ENCODE results near the gene SMAD6. TPM values are rescaled to one million over a fixed set of nuclear protein-coding genes. Genes with fewer than 3 reads are reported as not detected.

The SMAD6 gene
- total RNA-seq, 1 experiment from 2014 or later = 58.6 TPM

GRCh38 chr15:66706225-66706732 lies 4.2 kb downstream of the SMAD6 start:
- no peak overlapping the region for H3K27ac Mint-ChIP-seq (ENCODE audit: unreplicated experiment)
- H3K9me3 Mint-ChIP-seq (ENCODE audit: low read depth, unreplicated experiment) = no peaks in the 10 kb centered on the region
- no peak for DNase-seq
- BruUV-seq (replicated peaks) = no TSS peak
- intact Hi-C loops (cut with micrococcal nuclease; ENCODE audit: unreplicated experiment) = loop anchor here (2.0 to 5.0 kb wide), 2 partner anchors 61 to 146 kb away; no protein-coding TSS in a partner anchor
- peak; percentile 46 for TF ChIP-seq CTCF (IDR thresholded peaks at IDR 0.05; ENCODE audit: unreplicated experiment)
- CTCF ChIA-PET = interaction anchor here (0.6 to 4.3 kb wide), 9 partner anchors 14 to 826 kb away, joined by 3 to 35 read pairs (median 6); no protein-coding TSS in a partner anchor
- no peaks in the 10 kb centered on the region for H3K27me3 Mint-ChIP-seq (ENCODE audit: unreplicated experiment)
- peaks cover 78% of the 10 kb centered on the region for H3K36me3 Mint-ChIP-seq (ENCODE audit: insufficient read depth, unreplicated experiment)
- H3K4me1 Mint-ChIP-seq (ENCODE audit: low read depth, unreplicated experiment) = peaks cover 21% of the 10 kb centered on the region
- H3K4me3 Mint-ChIP-seq (ENCODE audit: low read depth, unreplicated experiment) = peak overlapping the region; percentile 98

GRCh38 chr15:66706840-66707239 lies 4.8 kb downstream of the SMAD6 start:
- Mint-ChIP-seq H3K4me1 (ENCODE audit: low read depth, unreplicated experiment) (peaks cover 21% of the 10 kb centered on the region), H3K27me3 (ENCODE audit: unreplicated experiment) (no peaks in the 10 kb centered on the region), H3K9me3 (ENCODE audit: low read depth, unreplicated experiment) (no peaks in the 10 kb centered on the region), H3K27ac (ENCODE audit: unreplicated experiment) (no peak overlapping the region), H3K4me3 (ENCODE audit: low read depth, unreplicated experiment) (peak overlapping the region; percentile 98), H3K36me3 (ENCODE audit: insufficient read depth, unreplicated experiment) (peaks cover 75% of the 10 kb centered on the region)
- BruUV-seq (replicated peaks) = no TSS peak
- CTCF ChIA-PET = interaction anchor here (0.6 to 4.3 kb wide), 12 partner anchors 13 to 145 kb away, joined by 3 to 35 read pairs (median 5); no protein-coding TSS in a partner anchor
- intact Hi-C loops (cut with micrococcal nuclease; ENCODE audit: unreplicated experiment) = loop anchor here (2.0 to 5.0 kb wide), 2 partner anchors 60 to 145 kb away; no protein-coding TSS in a partner anchor
- no peak for DNase-seq
- no peak for TF ChIP-seq CTCF (IDR thresholded peaks at IDR 0.05; ENCODE audit: unreplicated experiment)

GRCh38 chr15:66707310-66708082 lies 5.5 kb downstream of the SMAD6 start:
- no peaks in the 10 kb centered on the region for H3K9me3 Mint-ChIP-seq (ENCODE audit: low read depth, unreplicated experiment)
- DNase-seq = peak; percentile 60
- peaks cover 21% of the 10 kb centered on the region for H3K4me1 Mint-ChIP-seq (ENCODE audit: low read depth, unreplicated experiment)
- H3K27ac Mint-ChIP-seq (ENCODE audit: unreplicated experiment) = no peak overlapping the region
- no peak for TF ChIP-seq CTCF (IDR thresholded peaks at IDR 0.05; ENCODE audit: unreplicated experiment)
- H3K4me3 Mint-ChIP-seq (ENCODE audit: low read depth, unreplicated experiment) = peak overlapping the region; percentile 98
- CTCF ChIA-PET = interaction anchor here (0.7 to 4.3 kb wide), 12 partner anchors 12 to 144 kb away, joined by 3 to 35 read pairs (median 5); no protein-coding TSS in a partner anchor
- peaks cover 75% of the 10 kb centered on the region for H3K36me3 Mint-ChIP-seq (ENCODE audit: insufficient read depth, unreplicated experiment)
- H3K27me3 Mint-ChIP-seq (ENCODE audit: unreplicated experiment) = no peaks in the 10 kb centered on the region
- intact Hi-C loops (cut with micrococcal nuclease; ENCODE audit: unreplicated experiment) = loop anchor here (2.0 to 5.0 kb wide), 2 partner anchors 59 to 145 kb away; no protein-coding TSS in a partner anchor
- no TSS peak for BruUV-seq (replicated peaks)

- Mint-ChIP-seq H3K9me3 (ENCODE audit: low read depth, unreplicated experiment) (no peaks in the 10 kb centered on the region), H3K27ac (ENCODE audit: unreplicated experiment) (no peak overlapping the region), H3K27me3 (ENCODE audit: unreplicated experiment) (no peaks in the 10 kb centered on the region), H3K36me3 (ENCODE audit: insufficient read depth, unreplicated experiment) (peaks cover 73% of the 10 kb centered on the region), H3K4me1 (ENCODE audit: low read depth, unreplicated experiment) (peaks cover 21% of the 10 kb centered on the region), H3K4me3 (ENCODE audit: low read depth, unreplicated experiment) (no peak overlapping the region)
- DNase-seq = no peak
- CTCF ChIA-PET = interaction anchor here (0.7 to 1.5 kb wide), 2 partner anchors 14 to 122 kb away, joined by 3 to 5 read pairs; no protein-coding TSS in a partner anchor
- no TSS peak for BruUV-seq (replicated peaks)
- TF ChIP-seq CTCF (IDR thresholded peaks at IDR 0.05; ENCODE audit: unreplicated experiment) = no peak
- intact Hi-C loops (cut with micrococcal nuclease; ENCODE audit: unreplicated experiment) = loop anchor here (5.0 kb wide), 1 partner anchor 144 kb away; no protein-coding TSS in a partner anchor
These were observed 6.4 kb downstream of the SMAD6 start for GRCh38 chr15:66708389-66708788.
